ENCODE results near the gene NUP43.

NUP43 gene

DNA sequence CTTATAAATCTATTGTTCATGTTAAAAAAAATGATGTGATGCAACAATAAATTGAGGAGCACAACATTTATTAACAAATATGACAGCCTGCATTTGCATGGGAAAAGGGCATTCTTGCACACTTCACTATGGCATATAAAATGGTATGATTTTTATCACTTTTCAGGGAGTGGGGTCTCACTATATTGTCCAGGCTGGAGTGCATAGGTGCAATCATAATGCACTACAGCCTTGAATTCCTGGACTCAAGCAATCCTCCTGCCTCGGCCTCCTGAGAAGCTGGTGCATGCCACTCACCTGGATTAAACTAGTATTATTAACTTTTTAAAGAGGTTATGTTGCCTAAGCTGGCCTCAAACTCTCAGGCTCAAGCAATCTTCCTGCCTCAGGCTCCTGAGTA lies 11.4 kb downstream of the NUP43 start:
- H3K4me3 ChIP-seq (ENCODE audit: low read length): no peak overlapping the region
- TF ChIP-seq, protein P1, sequence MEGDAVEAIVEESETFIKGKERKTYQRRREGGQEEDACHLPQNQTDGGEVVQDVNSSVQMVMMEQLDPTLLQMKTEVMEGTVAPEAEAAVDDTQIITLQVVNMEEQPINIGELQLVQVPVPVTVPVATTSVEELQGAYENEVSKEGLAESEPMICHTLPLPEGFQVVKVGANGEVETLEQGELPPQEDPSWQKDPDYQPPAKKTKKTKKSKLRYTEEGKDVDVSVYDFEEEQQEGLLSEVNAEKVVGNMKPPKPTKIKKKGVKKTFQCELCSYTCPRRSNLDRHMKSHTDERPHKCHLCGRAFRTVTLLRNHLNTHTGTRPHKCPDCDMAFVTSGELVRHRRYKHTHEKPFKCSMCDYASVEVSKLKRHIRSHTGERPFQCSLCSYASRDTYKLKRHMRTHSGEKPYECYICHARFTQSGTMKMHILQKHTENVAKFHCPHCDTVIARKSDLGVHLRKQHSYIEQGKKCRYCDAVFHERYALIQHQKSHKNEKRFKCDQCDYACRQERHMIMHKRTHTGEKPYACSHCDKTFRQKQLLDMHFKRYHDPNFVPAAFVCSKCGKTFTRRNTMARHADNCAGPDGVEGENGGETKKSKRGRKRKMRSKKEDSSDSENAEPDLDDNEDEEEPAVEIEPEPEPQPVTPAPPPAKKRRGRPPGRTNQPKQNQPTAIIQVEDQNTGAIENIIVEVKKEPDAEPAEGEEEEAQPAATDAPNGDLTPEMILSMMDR (conservative IDR thresholded peaks at IDR 0.05; ENCODE audit: low read depth, low read length): no peak
- DNase-seq (ENCODE audit: low read depth): no peak

DNA sequence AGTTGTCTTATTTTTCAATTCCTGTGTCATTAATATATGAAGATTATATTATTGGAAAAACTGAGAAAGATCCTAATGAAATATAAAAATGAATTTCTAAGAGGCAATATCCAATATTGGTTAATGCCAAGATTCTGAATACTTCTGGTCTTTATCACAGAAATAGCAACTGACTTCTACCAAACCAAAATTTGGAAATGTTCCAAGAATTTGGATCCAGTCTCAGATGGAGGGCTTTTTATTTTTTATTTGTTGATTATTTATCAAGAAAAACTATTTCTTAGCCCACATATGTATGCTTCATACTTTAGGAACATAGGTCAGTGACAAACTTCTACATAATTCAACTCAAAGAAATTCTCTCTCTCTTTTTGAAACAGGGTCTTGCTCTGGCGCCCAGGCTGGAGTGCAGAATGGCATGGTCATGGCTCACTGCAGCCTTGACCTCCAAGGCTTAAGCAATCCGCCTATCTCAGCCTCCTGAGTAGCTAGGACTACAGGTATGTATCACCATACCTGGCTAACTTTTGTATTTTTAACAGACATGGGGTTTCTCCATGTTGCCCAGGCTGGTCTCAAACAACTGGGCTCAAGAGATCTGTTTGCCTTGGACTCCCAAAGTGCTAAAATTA lies 13.1 kb downstream of the NUP43 start:
- no peak overlapping the region for H3K4me3 ChIP-seq (ENCODE audit: low read length)
- no peak for DNase-seq (ENCODE audit: low read depth)
- TF ChIP-seq, protein P1 (conservative IDR thresholded peaks at IDR 0.05; ENCODE audit: low read depth, low read length): no peak

- no peak overlapping the region for H3K4me3 ChIP-seq (ENCODE audit: low read length)
- DNase-seq (ENCODE audit: low read depth): no peak
- TF ChIP-seq, protein P1 (conservative IDR thresholded peaks at IDR 0.05; ENCODE audit: low read depth, low read length): no peak
These were observed 16.5 kb downstream of the NUP43 start for GRCh38 chr6:149729824-149730223.

GRCh38 chr6:149728499-149729234 lies 17.7 kb downstream of the NUP43 start:
- TF ChIP-seq, protein P1 (conservative IDR thresholded peaks at IDR 0.05; ENCODE audit: low read depth, low read length): no peak
- DNase-seq (ENCODE audit: low read depth): no peak
- no peak overlapping the region for H3K4me3 ChIP-seq (ENCODE audit: low read length)

DNA sequence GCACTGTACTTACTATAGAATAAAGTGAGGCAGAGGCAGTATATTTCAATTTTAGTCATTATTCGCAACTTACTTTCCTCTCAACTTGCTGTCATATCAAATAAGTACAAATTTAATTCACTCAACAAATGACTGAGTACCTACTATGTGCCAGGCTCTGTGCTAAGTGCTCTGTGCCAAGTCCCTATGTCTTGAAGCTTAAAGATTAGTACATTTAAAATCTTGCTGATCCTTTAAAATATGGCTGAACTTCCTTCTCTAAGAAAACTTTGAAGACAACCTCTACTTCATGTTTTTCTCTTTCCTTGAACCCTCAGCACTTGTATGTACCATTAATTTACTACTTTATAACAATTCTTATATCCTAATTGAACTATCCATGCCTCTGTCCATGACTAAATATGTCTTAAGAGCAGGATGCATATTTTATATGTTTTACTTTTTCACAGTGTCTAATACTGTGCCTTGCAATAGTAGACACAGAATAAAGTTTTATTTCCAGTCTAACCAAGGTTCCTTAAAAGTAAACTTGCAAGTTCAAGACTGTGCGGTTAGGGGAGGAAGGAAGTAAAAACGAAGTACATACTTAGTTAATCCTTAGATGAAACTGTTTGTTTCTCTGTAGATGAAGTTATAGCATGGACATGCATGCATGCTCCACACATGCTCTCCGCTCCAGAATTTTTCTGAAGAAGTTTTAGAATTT lies 18.4 kb downstream of the NUP43 start:
- DNase-seq (ENCODE audit: low read depth): no peak
- no peak overlapping the region for H3K4me3 ChIP-seq (ENCODE audit: low read length)
- TF ChIP-seq, protein P1 (conservative IDR thresholded peaks at IDR 0.05; ENCODE audit: low read depth, low read length): no peak

- no peak for DNase-seq (ENCODE audit: low read depth)
- TF ChIP-seq, protein P1 (conservative IDR thresholded peaks at IDR 0.05; ENCODE audit: low read depth, low read length): no peak
- H3K4me3 ChIP-seq (ENCODE audit: low read length): no peak overlapping the region
These were observed 20.5 kb downstream of the NUP43 start for GRCh38 chr6:149725785-149726184.

Measured in retinal pigment epithelial cell (primary cell).